Measurements from ENCODE around the gene AGRP. TPM values are rescaled to one million over a fixed set of nuclear protein-coding genes. Genes with fewer than 3 reads are reported as not detected.
"Not testable (repeated sequence)": the region's sequence is repeated elsewhere in the genome, so short reads cannot be mapped to it uniquely, and the experiment has no call there.

AGRP gene
- polyA plus RNA-seq, 4 donors: 0.10 TPM; not detected in 3

DNA sequence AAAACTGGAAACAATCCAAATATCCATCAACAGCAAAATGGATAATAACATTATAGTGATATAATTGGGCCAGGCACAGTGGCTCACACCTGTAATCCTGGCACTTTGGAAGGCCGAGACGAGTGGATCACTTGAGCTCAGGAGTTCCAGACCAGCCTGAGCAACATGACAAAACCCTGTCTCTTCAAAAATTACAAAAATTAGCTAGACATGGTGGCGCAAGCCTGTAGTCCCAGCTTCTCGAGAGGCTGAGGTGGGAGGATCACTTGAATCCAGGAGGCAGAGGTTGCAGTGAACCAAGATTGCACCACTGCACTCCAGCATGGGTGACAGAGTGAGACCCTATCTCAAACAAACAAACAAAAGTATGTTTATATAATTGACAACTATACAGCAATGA, 4.2 kb upstream of the AGRP start:
- not testable (repeated sequence) for H3K27ac ChIP-seq (ENCODE audit: low read depth in 1 of 3, low read length in 2 of 3); FAIRE-seq; H3K4me3 ChIP-seq (ENCODE audit: low read depth in 1 of 3, low read length in 3 of 3); H3K27me3 ChIP-seq (ENCODE audit: control insufficient read depth in 3 of 3, insufficient read depth in 3 of 3, low read length in 3 of 3); H3K4me1 ChIP-seq (ENCODE audit: control insufficient read depth in 3 of 3, insufficient read depth in 2 of 3, low read depth in 1 of 3, low read length in 2 of 3); H3K9me3 ChIP-seq (ENCODE audit: control insufficient read depth in 2 of 2, insufficient read depth in 1 of 2, low read depth in 1 of 2, low read length in 1 of 2); DNase-seq
- WGBS, 3 donors: 95 to 99% (median 96%) methylated on average over 4 of the region's 4 CpGs
- peaks cover 0 to 20% (median 0%) of the 10 kb centered on the region in 3 donors for H3K36me3 ChIP-seq (ENCODE audit: control insufficient read depth in 3 of 3, insufficient read depth in 2 of 3, low read depth in 1 of 3, low read length in 3 of 3)

DNA sequence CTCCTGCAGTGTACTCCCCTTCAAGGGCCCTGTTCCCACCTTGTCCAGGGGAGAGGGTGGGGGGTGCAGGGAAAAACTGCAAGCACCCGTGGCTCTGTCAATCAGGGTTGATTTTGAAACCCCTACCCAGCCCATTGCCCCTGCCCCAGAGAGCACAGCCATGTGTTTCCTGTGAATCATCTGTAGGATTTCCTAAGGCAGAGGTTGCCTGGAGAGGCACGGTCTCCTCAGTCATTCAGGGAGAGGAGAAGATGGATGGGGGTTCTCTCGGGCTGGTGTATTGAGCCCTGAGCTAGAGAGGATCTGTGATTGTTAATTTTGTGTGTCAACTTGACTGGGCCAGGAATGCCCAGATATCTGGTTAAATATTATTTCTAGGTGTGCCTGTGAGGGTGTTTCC, 3.5 kb upstream of the AGRP start:
- FAIRE-seq (no peak), DNase-seq (no peak)
- WGBS, 3 donors: 70 to 89% (median 75%) methylated on average over 3 of the region's 3 CpGs
- Histone ChIP-seq H3K4me3 (ENCODE audit: low read depth in 1 of 3, low read length in 3 of 3) (no peak overlapping the region), H3K27ac (ENCODE audit: low read depth in 1 of 3, low read length in 2 of 3) (no peak overlapping the region), H3K27me3 (ENCODE audit: control insufficient read depth in 3 of 3, insufficient read depth in 3 of 3, low read length in 3 of 3) (no peaks in the 10 kb centered on the region), H3K4me1 (ENCODE audit: control insufficient read depth in 3 of 3, insufficient read depth in 2 of 3, low read depth in 1 of 3, low read length in 2 of 3) (peaks cover 0 to 12% (median 9%) of the 10 kb centered on the region in 3 donors), H3K36me3 (ENCODE audit: control insufficient read depth in 3 of 3, insufficient read depth in 2 of 3, low read depth in 1 of 3, low read length in 3 of 3) (peaks cover 0 to 20% (median 0%) of the 10 kb centered on the region in 3 donors), H3K9me3 (ENCODE audit: control insufficient read depth in 2 of 2, insufficient read depth in 1 of 2, low read depth in 1 of 2, low read length in 1 of 2) (no peaks in the 10 kb centered on the region)

DNA sequence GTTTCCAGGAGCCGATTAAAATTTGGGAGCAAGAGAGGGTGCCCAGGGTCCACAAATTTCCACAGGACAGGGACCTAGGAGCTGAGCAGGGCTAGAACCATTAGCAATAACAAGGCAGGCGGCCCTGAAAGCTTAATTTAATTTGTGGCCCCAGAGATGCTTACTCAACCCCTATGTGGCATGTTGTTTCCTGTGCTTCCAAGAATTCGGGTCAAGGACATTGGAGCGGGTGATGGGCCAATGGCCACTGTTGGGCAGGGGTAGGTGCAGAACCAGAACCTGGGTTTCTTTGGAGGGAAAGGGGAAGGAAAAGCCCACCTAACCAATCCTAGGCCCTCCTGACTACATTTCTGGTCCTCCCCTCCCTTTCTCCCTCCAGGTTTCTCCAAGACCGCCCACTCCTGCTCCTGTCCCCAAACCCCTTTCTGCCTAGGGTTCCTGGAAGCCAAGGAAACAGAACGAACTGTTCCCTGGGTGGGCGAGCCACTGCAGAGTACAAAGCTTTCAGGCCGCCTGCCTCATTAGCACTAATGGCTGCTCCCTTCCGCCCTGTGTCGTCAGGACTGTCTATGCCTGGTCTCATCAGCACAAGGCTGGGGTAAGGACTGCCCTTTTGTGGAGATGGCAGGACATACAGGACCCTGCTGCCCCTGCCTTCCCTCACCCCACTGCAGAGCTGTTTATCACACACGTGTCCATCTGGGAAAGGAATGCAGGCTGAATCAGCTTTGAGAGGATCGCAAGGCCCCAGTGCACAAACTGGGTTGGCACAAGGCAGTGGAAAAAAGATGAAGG, 581 bp upstream of the AGRP start:
- Histone ChIP-seq H3K4me1 (ENCODE audit: control insufficient read depth in 3 of 3, insufficient read depth in 2 of 3, low read depth in 1 of 3, low read length in 2 of 3) (peaks cover 0 to 9% (median 7%) of the 10 kb centered on the region in 3 donors), H3K27ac (ENCODE audit: low read depth in 1 of 3, low read length in 2 of 3) (no peak overlapping the region), H3K4me3 (ENCODE audit: low read depth in 1 of 3, low read length in 3 of 3) (no peak overlapping the region), H3K9me3 (ENCODE audit: control insufficient read depth in 2 of 2, insufficient read depth in 1 of 2, low read depth in 1 of 2, low read length in 1 of 2) (no peaks in the 10 kb centered on the region), H3K36me3 (ENCODE audit: control insufficient read depth in 3 of 3, insufficient read depth in 2 of 3, low read depth in 1 of 3, low read length in 3 of 3) (peaks cover 0 to 20% (median 0%) of the 10 kb centered on the region in 3 donors), H3K27me3 (ENCODE audit: control insufficient read depth in 3 of 3, insufficient read depth in 3 of 3, low read length in 3 of 3) (no peaks in the 10 kb centered on the region)
- no peak for DNase-seq
- 86 to 91% (median 90%) methylated on average over 12 of the region's 12 CpGs for WGBS, 3 donors
- no peak for FAIRE-seq

DNA sequence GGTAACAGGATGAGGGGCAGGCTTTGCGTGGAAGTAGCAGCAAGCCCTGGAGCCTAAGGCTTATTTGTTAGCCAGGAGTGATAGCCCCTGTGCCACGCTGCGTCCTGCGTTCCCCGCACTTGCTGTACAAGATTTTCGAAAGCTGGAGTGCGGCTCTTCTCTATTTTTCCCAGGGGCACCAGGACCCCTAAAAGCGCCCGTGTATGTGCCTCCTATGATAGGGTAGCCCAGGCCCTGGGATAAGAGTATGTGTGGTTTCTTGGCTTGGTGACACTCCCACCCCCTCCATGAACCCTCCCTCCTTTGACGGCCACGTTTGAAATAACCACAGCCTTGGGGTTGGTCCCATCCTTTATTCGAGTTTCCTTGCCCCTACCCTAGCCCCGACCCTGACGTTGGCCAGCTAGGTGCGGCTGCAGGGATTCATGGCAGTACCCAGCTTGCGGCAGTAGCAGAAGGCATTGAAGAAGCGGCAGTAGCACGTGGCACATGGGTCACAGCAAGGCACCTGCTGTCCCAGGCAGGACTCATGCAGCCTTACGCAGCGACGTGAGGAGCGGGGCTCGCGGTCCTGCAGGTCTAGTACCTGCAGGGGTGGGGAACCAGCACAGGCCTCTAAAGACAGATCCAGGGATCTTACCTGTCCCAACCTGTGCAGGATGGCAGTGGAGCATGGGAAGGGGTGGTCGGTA, 968 bp downstream of the AGRP start:
- FAIRE-seq: no peak
- Histone ChIP-seq H3K27ac (ENCODE audit: low read depth in 1 of 3, low read length in 2 of 3) (peak overlapping the region in 1 of 3 donors; percentile 15), H3K27me3 (ENCODE audit: control insufficient read depth in 3 of 3, insufficient read depth in 3 of 3, low read length in 3 of 3) (no peaks in the 10 kb centered on the region), H3K9me3 (ENCODE audit: control insufficient read depth in 2 of 2, insufficient read depth in 1 of 2, low read depth in 1 of 2, low read length in 1 of 2) (no peaks in the 10 kb centered on the region), H3K36me3 (ENCODE audit: control insufficient read depth in 3 of 3, insufficient read depth in 2 of 3, low read depth in 1 of 3, low read length in 3 of 3) (peaks cover 0 to 24% (median 0%) of the 10 kb centered on the region in 3 donors), H3K4me3 (ENCODE audit: low read depth in 1 of 3, low read length in 3 of 3) (peak overlapping the region in 2 of 3 donors; percentile 50 to 100), H3K4me1 (ENCODE audit: control insufficient read depth in 3 of 3, insufficient read depth in 2 of 3, low read depth in 1 of 3, low read length in 2 of 3) (peaks cover 0 to 9% (median 7%) of the 10 kb centered on the region in 3 donors)
- DNase-seq: no peak
- WGBS, 3 donors: 75 to 81% (median 77%) methylated on average over 22 to 25 of the region's 25 CpGs

DNA sequence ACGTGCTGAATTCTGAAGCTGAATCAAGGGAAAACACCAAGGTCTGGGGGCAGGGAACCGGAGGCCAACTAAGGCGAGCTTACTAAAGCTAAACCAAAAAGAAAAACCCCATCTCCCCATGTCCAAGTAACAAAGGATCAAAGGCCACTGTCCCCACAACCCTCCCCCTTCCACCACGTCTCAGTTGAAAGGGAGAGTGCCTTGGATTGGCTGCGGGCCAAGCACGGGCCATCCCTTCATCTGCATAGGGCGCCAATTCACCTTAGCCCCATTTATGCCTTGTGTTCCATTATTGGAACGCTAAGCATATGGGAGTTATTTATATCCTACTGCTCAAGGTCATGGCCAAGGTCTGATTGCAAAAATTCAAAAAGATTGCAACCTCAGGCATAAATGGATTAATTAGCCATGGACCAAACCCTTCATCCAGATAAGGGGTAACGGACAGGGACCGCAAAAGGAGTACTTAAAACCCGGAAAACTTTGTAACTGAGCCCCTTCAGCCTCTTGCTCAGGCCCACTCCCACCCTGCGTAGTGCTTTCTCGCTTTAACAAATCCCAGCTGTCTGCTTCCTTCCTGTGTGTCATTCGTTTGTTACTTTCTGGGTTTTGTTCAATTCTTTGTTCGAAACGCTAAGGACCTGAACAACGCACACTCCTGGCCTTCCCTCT, 1.6 kb downstream of the AGRP start:
- H3K27me3 ChIP-seq (ENCODE audit: control insufficient read depth in 3 of 3, insufficient read depth in 3 of 3, low read length in 3 of 3): no peaks in the 10 kb centered on the region
- 13 to 19% (median 16%) methylated on average over 17 of the region's 17 CpGs for WGBS, 3 donors
- H3K27ac ChIP-seq (ENCODE audit: low read depth in 1 of 3, low read length in 2 of 3): peak overlapping the region; percentile 69 to 81 (median 79)
- FAIRE-seq (no peak), DNase-seq (peak in 1 of 2 donors; percentile 69)
- peaks cover 0 to 21% (median 0%) of the 10 kb centered on the region in 3 donors for H3K36me3 ChIP-seq (ENCODE audit: control insufficient read depth in 3 of 3, insufficient read depth in 2 of 3, low read depth in 1 of 3, low read length in 3 of 3)
- H3K9me3 ChIP-seq (ENCODE audit: control insufficient read depth in 2 of 2, insufficient read depth in 1 of 2, low read depth in 1 of 2, low read length in 1 of 2): no peaks in the 10 kb centered on the region
- H3K4me3 ChIP-seq (ENCODE audit: low read depth in 1 of 3, low read length in 3 of 3): peak overlapping the region; percentile 28 to 100 (median 50)
- H3K4me1 ChIP-seq (ENCODE audit: control insufficient read depth in 3 of 3, insufficient read depth in 2 of 3, low read depth in 1 of 3, low read length in 2 of 3): peaks cover 0 to 9% (median 7%) of the 10 kb centered on the region in 3 donors

DNA sequence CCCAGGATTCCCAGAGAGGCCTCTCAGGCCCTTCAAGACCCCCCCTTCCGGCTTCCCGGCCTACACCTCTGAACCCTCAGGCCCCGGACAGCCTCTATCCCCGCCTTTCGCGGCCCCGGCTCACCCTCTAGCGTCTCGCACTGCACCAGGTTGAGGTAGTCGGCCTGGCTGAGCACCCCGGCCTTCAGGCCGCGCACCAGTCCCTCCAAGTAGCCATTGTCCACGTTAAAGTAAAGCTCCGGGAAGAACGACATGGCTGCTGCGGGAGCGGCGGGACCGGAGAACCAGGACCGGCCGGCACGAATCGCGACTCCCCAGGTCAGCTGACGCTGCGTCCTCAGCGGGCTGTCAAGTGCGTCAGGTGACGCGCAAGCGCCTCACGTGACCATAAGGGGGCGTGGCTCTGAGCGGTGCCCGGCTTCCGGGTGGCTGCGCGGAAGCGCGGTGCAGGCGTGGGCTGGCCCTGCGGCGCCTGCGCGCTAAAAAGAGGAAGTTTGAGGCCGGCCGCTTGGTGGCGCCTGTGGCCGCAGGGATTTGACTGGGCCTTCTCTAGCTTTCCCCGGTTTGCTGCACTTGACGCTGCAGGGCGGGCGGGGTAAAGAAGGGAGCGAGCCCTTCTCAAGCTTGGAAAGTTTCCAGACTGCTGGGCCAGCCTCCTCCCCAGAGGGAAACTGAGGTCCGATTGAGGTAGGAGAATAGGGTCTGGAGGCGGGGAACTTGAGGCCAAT, 2.4 kb downstream of the AGRP start, which contains the start of gene ATP6V0D1:
TSS of gene ATP6V0D1 (minus strand) at position 325 of the 728 bp plus-strand sequence. CDS start at position 254, 71 bp downstream.
- Histone ChIP-seq H3K4me1 (ENCODE audit: control insufficient read depth in 3 of 3, insufficient read depth in 2 of 3, low read depth in 1 of 3, low read length in 2 of 3) (peaks cover 0 to 10% (median 7%) of the 10 kb centered on the region in 3 donors), H3K27me3 (ENCODE audit: control insufficient read depth in 3 of 3, insufficient read depth in 3 of 3, low read length in 3 of 3) (no peaks in the 10 kb centered on the region), H3K36me3 (ENCODE audit: control insufficient read depth in 3 of 3, insufficient read depth in 2 of 3, low read depth in 1 of 3, low read length in 3 of 3) (peaks cover 0 to 20% (median 0%) of the 10 kb centered on the region in 3 donors), H3K4me3 (ENCODE audit: low read depth in 1 of 3, low read length in 3 of 3) (peak within 1 kb of the TSS; percentile 90 to 100 (median 97)), H3K9me3 (ENCODE audit: control insufficient read depth in 2 of 2, insufficient read depth in 1 of 2, low read depth in 1 of 2, low read length in 1 of 2) (no peaks in the 10 kb centered on the region), H3K27ac (ENCODE audit: low read depth in 1 of 3, low read length in 2 of 3) (peak within 1 kb of the TSS; percentile 97 to 99 (median 97))
- 0% methylated on average over 56 to 57 of the region's 57 CpGs for WGBS, 3 donors
- DNase-seq (peak; percentile 98 to 100), FAIRE-seq (no peak)

DNA sequence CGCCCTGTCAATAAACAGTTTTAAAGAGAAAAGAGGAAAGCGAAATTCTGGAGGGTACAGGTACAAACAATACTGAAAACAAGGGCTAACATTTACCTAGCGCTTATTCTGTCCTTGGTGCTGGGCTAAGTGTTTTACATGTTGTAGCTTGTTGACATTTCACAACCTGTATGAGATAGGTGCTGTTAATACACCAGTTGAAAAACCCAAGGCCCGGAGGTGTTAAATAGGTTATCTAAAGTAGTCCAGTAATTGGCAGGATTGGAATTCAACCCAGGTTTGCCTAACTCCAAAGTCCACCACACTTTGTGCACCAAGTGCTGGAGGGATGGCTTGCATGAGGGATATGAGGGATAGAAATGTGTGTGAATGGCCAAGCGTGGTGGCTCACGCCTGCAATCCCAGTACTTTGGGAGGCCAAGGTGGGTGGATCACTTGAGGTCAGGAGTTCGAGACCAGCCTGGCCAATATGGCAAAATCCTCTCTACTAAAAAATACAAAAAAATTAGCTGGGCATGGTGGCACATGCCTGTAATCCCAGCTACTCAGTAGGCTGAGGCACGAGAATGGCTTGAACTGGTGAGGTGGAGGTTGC, 5.3 kb downstream of the AGRP start:
- H3K9me3 ChIP-seq (ENCODE audit: control insufficient read depth in 2 of 2, insufficient read depth in 1 of 2, low read depth in 1 of 2, low read length in 1 of 2): no peaks in the 10 kb centered on the region
- no peaks in the 10 kb centered on the region for H3K27me3 ChIP-seq (ENCODE audit: control insufficient read depth in 3 of 3, insufficient read depth in 3 of 3, low read length in 3 of 3)
- no peak overlapping the region for H3K4me3 ChIP-seq (ENCODE audit: low read depth in 1 of 3, low read length in 3 of 3)
- DNase-seq (peak in 1 of 2 donors; percentile 75), FAIRE-seq (no peak)
- peaks cover 0 to 12% (median 0%) of the 10 kb centered on the region in 3 donors for H3K36me3 ChIP-seq (ENCODE audit: control insufficient read depth in 3 of 3, insufficient read depth in 2 of 3, low read depth in 1 of 3, low read length in 3 of 3)
- 83 to 89% (median 84%) methylated on average over 8 of the region's 8 CpGs for WGBS, 3 donors
- H3K4me1 ChIP-seq (ENCODE audit: control insufficient read depth in 3 of 3, insufficient read depth in 2 of 3, low read depth in 1 of 3, low read length in 2 of 3): peaks cover 3 to 31% (median 7%) of the 10 kb centered on the region in 3 donors
- no peak overlapping the region for H3K27ac ChIP-seq (ENCODE audit: low read depth in 1 of 3, low read length in 2 of 3)

Measured in small intestine (tissue), 7 donors.